Mesendoderm (in vitro differentiated cells): ENCODE measurements around the gene NPHS1.

ENCODE experiments used
- DNase-seq: peaks from one replicate; pipeline ENCODE4 v3.0.0; 2013
- H2AK5ac ChIP-seq: 2 replicates; pipeline ENCODE4 v1.6.1; 2013; ENCODE audit warnings: low read length, inconsistent platforms
- H2BK120ac ChIP-seq: 2 replicates; pipeline ENCODE4 v1.6.1; 2013; ENCODE audit warnings: low read depth, mild to moderate bottlenecking, low read length, moderate library complexity, mixed read lengths
- H2BK15ac ChIP-seq: replicated peaks from 2 replicates; pipeline ENCODE4 v1.6.1; 2013; ENCODE audit warnings: low read depth, mild to moderate bottlenecking, moderate library complexity
- H2BK5ac ChIP-seq: 2 replicates; pipeline ENCODE4 v1.6.1; 2013; ENCODE audit warnings: low read length, inconsistent platforms
- H3K18ac ChIP-seq: 2 replicates; pipeline ENCODE4 v1.6.1; 2013; ENCODE audit warnings: mild to moderate bottlenecking, low read length, mixed read lengths
- H3K23ac ChIP-seq: one replicate; pipeline ENCODE4 v1.6.1; 2013; ENCODE audit warnings: low read length
- H3K27ac ChIP-seq: 2 replicates; pipeline ENCODE4 v1.5.1; 2013; ENCODE audit warnings: low read depth, mild to moderate bottlenecking, inconsistent platforms, low read length, moderate library complexity
- H3K27me3 ChIP-seq: 2 replicates; pipeline ENCODE4 v1.6.1; 2013; ENCODE audit warnings: low read length, control low read depth, mild to moderate bottlenecking, inconsistent platforms; ENCODE audit not compliant: insufficient read depth, poor library complexity
- H3K36me3 ChIP-seq: 2 replicates; pipeline ENCODE4 v1.6.1; 2013; ENCODE audit warnings: low read length, inconsistent platforms; ENCODE audit not compliant: control insufficient read depth, insufficient read depth
- H3K4ac ChIP-seq: one replicate; pipeline ENCODE4 v1.6.1; 2013; ENCODE audit warnings: low read depth, mild to moderate bottlenecking, low read length, moderate library complexity
- H3K4me1 ChIP-seq: 2 replicates; pipeline ENCODE4 v1.6.1; 2013; ENCODE audit warnings: low read depth, low read length, inconsistent platforms; ENCODE audit not compliant: control insufficient read depth
- H3K4me2 ChIP-seq: 2 replicates; pipeline ENCODE4 v1.6.1; 2013; ENCODE audit warnings: low read length
- H3K4me3 ChIP-seq: 2 replicates; pipeline ENCODE4 v1.5.1; 2013; ENCODE audit warnings: mild to moderate bottlenecking, low read length
- H3K56ac ChIP-seq: one replicate; pipeline ENCODE4 v1.6.1; 2013; ENCODE audit warnings: low read length
- H3K79me1 ChIP-seq: 2 replicates; pipeline ENCODE4 v1.6.1; 2013; ENCODE audit warnings: low read length, inconsistent platforms
- H3K79me2 ChIP-seq: 2 replicates; pipeline ENCODE4 v1.6.1; 2013; ENCODE audit warnings: mild to moderate bottlenecking, low read length; ENCODE audit not compliant: control insufficient read depth, insufficient read depth
- H3K9ac ChIP-seq: 2 replicates; pipeline ENCODE4 v1.6.1; 2013; ENCODE audit warnings: low read length, inconsistent platforms
- H4K5ac ChIP-seq: one replicate; pipeline ENCODE4 v1.6.1; 2013; ENCODE audit warnings: low read length
- H4K8ac ChIP-seq: one replicate; pipeline ENCODE4 v1.6.1; 2013; ENCODE audit warnings: low read depth, mild to moderate bottlenecking, control low read depth, low read length, moderate library complexity
- WGBS: extraction: QIAGEN DNeasy Blood & Tissue Kit; methylation state at CpG from one replicate; pipeline ENCODE4 v1.1.7; 2013; ENCODE audit warnings: low lambda C conversion rate, missing lambda C conversion rate; ENCODE audit not compliant: insufficient coverage; ENCODE audit errors: extremely low coverage; 5-methylcytosine and 5-hydroxymethylcytosine counted together

NPHS1 gene

GRCh38 chr19:35780717-35781116 is 71.6 kb downstream of the NPHS1 start:
- Histone ChIP-seq H3K56ac (no peak overlapping the region), H3K4ac (no peak overlapping the region), H2BK120ac (no peak overlapping the region), H4K5ac (no peak overlapping the region), H3K23ac (no peak overlapping the region), H3K27me3 (no peaks in the 10 kb centered on the region), H3K4me1 (peaks cover 8% of the 10 kb centered on the region), H3K9ac (no peak overlapping the region), H3K4me2 (no peak overlapping the region), H3K18ac (no peak overlapping the region), H3K79me1 (no peaks in the 10 kb centered on the region), H3K4me3 (no peak overlapping the region), H2BK5ac (no peak overlapping the region), H2AK5ac (no peak overlapping the region), H3K27ac (no peak overlapping the region), H4K8ac (no peak overlapping the region), H3K79me2 (no peaks in the 10 kb centered on the region), H2BK15ac (no peak overlapping the region), H3K36me3 (no peaks in the 10 kb centered on the region)
- no CpG with 5 or more reads among the region's 20 CpGs for WGBS
- no peak for DNase-seq

DNA sequence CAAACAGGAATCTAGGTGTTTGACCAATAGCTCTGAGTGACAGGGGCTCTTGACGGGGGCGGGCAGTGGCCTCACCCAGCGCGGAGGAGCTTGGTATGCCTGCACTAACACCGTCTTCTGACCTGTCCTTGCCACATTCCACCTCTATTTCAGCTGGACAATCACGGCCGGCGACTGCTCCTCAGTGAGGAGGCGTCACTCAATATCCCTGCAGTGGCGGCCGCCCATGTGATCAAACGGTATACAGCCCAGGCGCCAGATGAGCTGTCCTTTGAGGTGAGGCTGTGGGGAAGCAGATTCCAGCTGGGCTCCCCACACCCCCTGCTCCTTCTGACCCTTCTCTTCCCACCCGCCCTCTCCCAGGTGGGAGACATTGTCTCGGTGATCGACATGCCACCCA is 72.2 kb downstream of the NPHS1 start:
- H3K27me3 ChIP-seq, result no peaks in the 10 kb centered on the region
- no peak for DNase-seq
- H2BK120ac ChIP-seq, result no peak overlapping the region
- no peaks in the 10 kb centered on the region for H3K79me2 ChIP-seq
- peaks cover 8% of the 10 kb centered on the region for H3K4me1 ChIP-seq
- WGBS, result no CpG with 5 or more reads among the region's 16 CpGs
- no peak overlapping the region for H2AK5ac ChIP-seq
- H3K4ac ChIP-seq, result no peak overlapping the region
- H3K36me3 ChIP-seq, result no peaks in the 10 kb centered on the region
- H3K4me3 ChIP-seq, result no peak overlapping the region
- no peak overlapping the region for H2BK5ac ChIP-seq
- H2BK15ac ChIP-seq, result no peak overlapping the region
- H4K8ac ChIP-seq, result no peak overlapping the region
- H3K23ac ChIP-seq, result no peak overlapping the region
- H3K27ac ChIP-seq, result no peak overlapping the region
- H3K4me2 ChIP-seq, result no peak overlapping the region
- no peaks in the 10 kb centered on the region for H3K79me1 ChIP-seq
- no peak overlapping the region for H3K9ac ChIP-seq
- no peak overlapping the region for H3K18ac ChIP-seq
- no peak overlapping the region for H4K5ac ChIP-seq
- H3K56ac ChIP-seq, result no peak overlapping the region

GRCh38 chr19:35779033-35779432 is 73.3 kb downstream of the NPHS1 start:
- no peak for DNase-seq
- Histone ChIP-seq H3K4me3 (no peak overlapping the region), H3K4me1 (peaks cover 8% of the 10 kb centered on the region), H2BK120ac (no peak overlapping the region), H3K9ac (no peak overlapping the region), H3K36me3 (no peaks in the 10 kb centered on the region), H4K5ac (no peak overlapping the region), H3K27me3 (no peaks in the 10 kb centered on the region), H3K79me2 (no peaks in the 10 kb centered on the region), H3K4ac (no peak overlapping the region), H2BK5ac (no peak overlapping the region), H2BK15ac (no peak overlapping the region), H3K27ac (no peak overlapping the region), H3K18ac (no peak overlapping the region), H3K79me1 (no peaks in the 10 kb centered on the region), H4K8ac (no peak overlapping the region), H3K4me2 (no peak overlapping the region), H3K23ac (no peak overlapping the region), H2AK5ac (no peak overlapping the region), H3K56ac (no peak overlapping the region)
- WGBS, result no CpG with 5 or more reads among the region's 8 CpGs

DNA sequence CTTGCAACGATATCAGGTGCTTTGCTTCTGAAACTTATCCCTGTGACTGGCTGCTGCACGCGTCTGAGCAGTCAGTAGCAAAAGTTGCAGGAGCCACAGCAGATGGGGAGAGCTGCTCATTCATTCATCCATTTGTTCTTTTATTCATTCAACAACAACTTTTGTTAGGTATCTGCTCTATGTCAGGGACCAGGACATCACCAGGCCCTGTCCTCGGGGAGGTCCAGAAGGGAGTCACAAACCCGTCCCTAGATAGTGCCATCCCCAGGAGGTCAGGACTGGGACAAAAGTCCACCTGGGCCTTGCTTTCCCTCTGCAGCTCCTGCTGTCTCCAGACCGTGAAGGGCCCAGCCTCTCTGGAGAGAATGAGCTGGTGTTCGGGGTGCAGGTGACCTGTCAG is 74.3 kb downstream of the NPHS1 start:
- Histone ChIP-seq H4K5ac (no peak overlapping the region), H3K36me3 (no peaks in the 10 kb centered on the region), H3K4ac (no peak overlapping the region), H2BK5ac (no peak overlapping the region), H3K9ac (no peak overlapping the region), H3K79me1 (no peaks in the 10 kb centered on the region), H3K4me3 (no peak overlapping the region), H3K4me1 (peaks cover 8% of the 10 kb centered on the region), H2BK15ac (no peak overlapping the region), H3K23ac (no peak overlapping the region), H4K8ac (no peak overlapping the region), H3K56ac (no peak overlapping the region), H3K4me2 (no peak overlapping the region), H3K27me3 (no peaks in the 10 kb centered on the region), H2AK5ac (no peak overlapping the region), H3K18ac (no peak overlapping the region), H3K27ac (no peak overlapping the region), H3K79me2 (no peaks in the 10 kb centered on the region), H2BK120ac (no peak overlapping the region)
- no CpG with 5 or more reads among the region's 7 CpGs for whole genome bisulfite sequencing
- no peak for DNase-seq

DNA sequence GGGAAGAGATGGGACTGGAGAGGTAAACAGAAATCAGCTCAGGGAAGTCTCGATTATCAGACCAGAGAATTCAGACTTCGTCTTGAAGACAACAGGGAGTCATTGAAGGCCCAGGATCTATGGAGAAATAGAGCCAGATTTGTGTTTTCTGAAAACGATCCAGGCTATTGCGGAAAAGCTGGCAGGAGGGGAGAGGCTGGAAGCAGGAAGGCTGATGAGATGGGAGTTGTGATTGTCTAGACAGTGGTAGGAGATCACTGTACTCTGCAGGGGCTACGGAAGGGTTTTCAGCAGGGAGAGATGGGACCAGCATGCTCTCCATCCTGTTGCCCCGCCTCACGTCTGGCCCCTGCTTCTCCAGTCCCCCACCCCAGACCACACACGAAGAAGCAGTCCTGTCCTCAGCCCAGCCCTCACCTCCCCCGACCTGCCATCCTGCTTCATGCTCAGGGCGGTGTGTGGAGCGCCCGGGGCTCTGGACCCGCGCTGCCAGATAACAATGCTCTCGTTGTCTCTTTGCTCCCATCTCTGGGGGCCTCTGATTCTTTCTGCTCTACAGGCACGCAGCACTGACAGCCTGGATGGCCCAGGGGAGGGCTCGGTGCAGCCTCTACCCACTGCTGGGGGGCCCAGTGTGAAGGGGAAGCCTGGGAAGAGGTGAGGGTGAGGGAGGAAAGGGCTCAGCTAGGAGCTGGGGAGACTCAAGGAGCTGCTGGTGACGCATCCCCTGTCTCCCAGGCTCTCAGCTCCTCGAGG is 75.0 kb downstream of the NPHS1 start:
- Histone ChIP-seq H3K36me3 (no peaks in the 10 kb centered on the region), H2BK15ac (no peak overlapping the region), H2AK5ac (no peak overlapping the region), H3K27ac (no peak overlapping the region), H3K4me2 (no peak overlapping the region), H4K8ac (no peak overlapping the region), H2BK120ac (no peak overlapping the region), H2BK5ac (no peak overlapping the region), H3K23ac (no peak overlapping the region), H3K79me1 (no peaks in the 10 kb centered on the region), H3K4me3 (no peak overlapping the region), H3K79me2 (no peaks in the 10 kb centered on the region), H3K9ac (peak overlapping the region; percentile 32), H3K56ac (peak overlapping the region; percentile 54), H3K4me1 (peaks cover 8% of the 10 kb centered on the region), H3K27me3 (no peaks in the 10 kb centered on the region), H3K4ac (no peak overlapping the region), H3K18ac (no peak overlapping the region), H4K5ac (no peak overlapping the region)
- peak; percentile 83 for DNase-seq
- WGBS, result no CpG with 5 or more reads among the region's 19 CpGs
